ENCODE results near the gene PAK1.
A peak's percentile ranks its signal among the peaks of the same experiment; 100 is the strongest.

PAK1 gene

DNA sequence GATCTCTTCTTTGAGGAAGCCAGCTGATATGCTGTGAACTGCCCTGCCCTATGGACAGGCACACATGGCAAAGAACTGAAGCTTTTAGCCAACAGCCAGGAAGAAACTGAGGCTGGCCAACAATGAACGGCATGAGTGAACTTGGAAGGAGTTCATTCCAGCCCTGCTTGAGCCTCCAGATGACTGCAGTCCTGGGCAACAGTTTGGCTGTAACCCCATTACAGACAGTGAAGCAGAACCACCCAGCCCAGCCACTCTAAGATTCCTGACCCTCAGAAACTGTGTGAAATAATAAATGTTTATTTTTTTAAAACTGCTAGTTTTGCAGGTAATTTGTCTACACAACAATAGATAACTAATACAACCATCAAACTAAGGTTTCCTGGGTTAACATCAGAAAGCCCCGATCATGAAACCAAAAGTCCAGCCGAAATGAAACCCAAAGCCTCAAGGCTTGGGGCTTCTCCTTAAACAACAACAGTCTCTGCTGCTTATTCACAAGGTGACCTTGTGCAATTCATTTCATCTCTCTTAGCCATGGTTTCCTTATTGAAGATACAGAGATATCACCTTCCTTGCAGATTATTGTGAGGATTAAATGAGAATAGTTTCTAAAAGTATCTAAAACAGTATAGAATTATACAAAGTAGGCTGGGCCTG, 31.4 kb downstream of the PAK1 start:
- Histone ChIP-seq H3K18ac (ENCODE audit: low read length) (no peak overlapping the region), H3K79me2 (ENCODE audit: control insufficient read depth, insufficient read depth, low read length) (peaks cover 33% of the 10 kb centered on the region), H4K5ac (ENCODE audit: low read length) (no peak overlapping the region), H3K4me1 (ENCODE audit: control insufficient read depth, low read depth, low read length) (no peaks in the 10 kb centered on the region), H3K27ac (ENCODE audit: low read depth, low read length) (no peak overlapping the region), H3K4me2 (ENCODE audit: low read length) (no peak overlapping the region), H3K36me3 (ENCODE audit: control insufficient read depth, insufficient read depth, low read length) (no peaks in the 10 kb centered on the region), H3K27me3 (ENCODE audit: insufficient read depth, low read length, poor library complexity) (no peaks in the 10 kb centered on the region), H4K8ac (ENCODE audit: low read depth, low read length) (no peak overlapping the region), H3K4me3 (ENCODE audit: low read length) (no peak overlapping the region), H3K56ac (ENCODE audit: low read length) (no peak overlapping the region), H2AK5ac (ENCODE audit: low read length) (no peak overlapping the region), H3K23ac (ENCODE audit: low read length) (no peak overlapping the region), H2BK120ac (ENCODE audit: low read depth, low read length) (no peak overlapping the region), H2BK5ac (ENCODE audit: low read length) (no peak overlapping the region), H3K4ac (ENCODE audit: low read depth, low read length) (no peak overlapping the region), H2BK15ac (replicated peaks; ENCODE audit: low read depth) (no peak overlapping the region), H3K9ac (ENCODE audit: low read length) (no peak overlapping the region), H3K79me1 (ENCODE audit: low read length) (peaks cover 5% of the 10 kb centered on the region)
- WGBS (ENCODE audit: extremely low coverage, insufficient coverage, low lambda C conversion rate) = no CpG with 5 or more reads among the region's 3 CpGs
- no peak for DNase-seq

DNA sequence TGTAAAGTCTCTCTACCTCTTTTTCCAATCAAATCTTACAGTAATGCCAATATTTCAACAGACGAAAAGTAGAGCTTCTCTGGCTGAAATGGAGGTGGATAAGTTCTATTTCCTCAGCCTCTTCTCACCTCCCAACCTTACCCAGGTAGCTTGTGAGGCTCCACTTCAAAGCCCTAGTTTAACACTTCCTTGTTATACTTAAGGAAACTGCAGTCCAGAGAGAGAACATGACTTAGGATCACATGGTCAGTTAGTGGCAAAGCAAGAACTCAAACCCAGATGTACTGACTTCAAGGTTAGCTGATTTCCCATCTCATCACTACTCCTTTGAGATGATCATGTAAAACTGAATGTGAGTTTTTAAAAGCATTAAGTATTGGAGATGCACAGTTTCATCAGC, 32.5 kb downstream of the PAK1 start:
- Histone ChIP-seq H2BK15ac (replicated peaks; ENCODE audit: low read depth) (no peak overlapping the region), H2BK5ac (ENCODE audit: low read length) (no peak overlapping the region), H3K27me3 (ENCODE audit: insufficient read depth, low read length, poor library complexity) (no peaks in the 10 kb centered on the region), H3K18ac (ENCODE audit: low read length) (no peak overlapping the region), H3K9ac (ENCODE audit: low read length) (no peak overlapping the region), H2BK120ac (ENCODE audit: low read depth, low read length) (no peak overlapping the region), H3K56ac (ENCODE audit: low read length) (no peak overlapping the region), H3K27ac (ENCODE audit: low read depth, low read length) (no peak overlapping the region), H3K4me3 (ENCODE audit: low read length) (no peak overlapping the region), H3K4me2 (ENCODE audit: low read length) (no peak overlapping the region), H3K79me1 (ENCODE audit: low read length) (peaks cover 5% of the 10 kb centered on the region), H4K5ac (ENCODE audit: low read length) (no peak overlapping the region), H3K79me2 (ENCODE audit: control insufficient read depth, insufficient read depth, low read length) (peaks cover 34% of the 10 kb centered on the region), H3K4ac (ENCODE audit: low read depth, low read length) (no peak overlapping the region), H3K23ac (ENCODE audit: low read length) (no peak overlapping the region), H4K8ac (ENCODE audit: low read depth, low read length) (no peak overlapping the region), H3K4me1 (ENCODE audit: control insufficient read depth, low read depth, low read length) (no peaks in the 10 kb centered on the region), H3K36me3 (ENCODE audit: control insufficient read depth, insufficient read depth, low read length) (no peaks in the 10 kb centered on the region), H2AK5ac (ENCODE audit: low read length) (no peak overlapping the region)
- WGBS (ENCODE audit: extremely low coverage, insufficient coverage, low lambda C conversion rate) = no CpG with 5 or more reads among the region's 1 CpG
- no peak for DNase-seq

DNA sequence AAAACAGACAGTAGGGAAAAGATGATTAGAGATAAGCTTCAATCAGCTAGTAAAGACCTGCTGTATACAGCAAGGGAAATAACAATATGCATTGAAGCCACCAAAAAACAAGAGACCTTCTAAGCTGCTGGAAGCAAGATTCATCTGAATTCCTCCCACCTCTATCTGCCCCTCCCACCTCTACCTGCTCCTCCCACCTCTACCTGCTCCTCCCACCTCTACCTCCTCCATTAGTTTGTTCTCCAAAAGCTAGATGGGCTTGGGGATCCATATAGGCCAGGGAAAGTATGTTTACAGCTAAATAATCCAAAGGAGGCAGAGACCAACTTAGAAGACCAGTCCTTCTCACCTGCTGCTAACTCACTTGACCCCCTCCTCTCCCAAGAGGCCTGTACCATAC, 33.2 kb downstream of the PAK1 start:
- Histone ChIP-seq H2BK5ac (ENCODE audit: low read length) (no peak overlapping the region), H3K56ac (ENCODE audit: low read length) (no peak overlapping the region), H3K27me3 (ENCODE audit: insufficient read depth, low read length, poor library complexity) (no peaks in the 10 kb centered on the region), H3K4me2 (ENCODE audit: low read length) (no peak overlapping the region), H4K5ac (ENCODE audit: low read length) (no peak overlapping the region), H3K18ac (ENCODE audit: low read length) (no peak overlapping the region), H3K9ac (ENCODE audit: low read length) (no peak overlapping the region), H3K4me3 (ENCODE audit: low read length) (no peak overlapping the region), H3K36me3 (ENCODE audit: control insufficient read depth, insufficient read depth, low read length) (no peaks in the 10 kb centered on the region), H4K8ac (ENCODE audit: low read depth, low read length) (no peak overlapping the region), H3K4me1 (ENCODE audit: control insufficient read depth, low read depth, low read length) (peaks cover 2% of the 10 kb centered on the region), H3K79me2 (ENCODE audit: control insufficient read depth, insufficient read depth, low read length) (peaks cover 36% of the 10 kb centered on the region), H3K27ac (ENCODE audit: low read depth, low read length) (no peak overlapping the region), H2BK120ac (ENCODE audit: low read depth, low read length) (no peak overlapping the region), H2AK5ac (ENCODE audit: low read length) (no peak overlapping the region), H2BK15ac (replicated peaks; ENCODE audit: low read depth) (no peak overlapping the region), H3K4ac (ENCODE audit: low read depth, low read length) (no peak overlapping the region), H3K23ac (ENCODE audit: low read length) (no peak overlapping the region), H3K79me1 (ENCODE audit: low read length) (peaks cover 8% of the 10 kb centered on the region)
- DNase-seq = no peak

DNA sequence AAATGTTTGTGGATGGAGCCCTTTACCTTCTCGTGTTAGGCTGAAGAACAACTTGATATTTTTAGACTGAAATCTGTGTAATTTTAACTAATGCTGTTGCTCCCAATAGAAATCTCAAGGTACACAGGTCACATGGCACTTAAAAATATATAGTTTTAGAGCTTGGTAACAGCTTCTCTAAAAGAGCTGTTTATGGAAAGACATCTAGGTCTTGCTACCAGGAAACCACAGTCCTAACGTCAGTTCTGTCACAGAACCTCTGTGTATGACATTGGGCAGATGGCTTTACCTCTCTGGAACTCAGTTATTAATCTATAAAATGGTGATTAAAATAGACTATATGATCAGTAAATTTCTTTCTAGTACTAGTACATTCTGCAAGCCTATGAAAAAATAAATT, 35.4 kb downstream of the PAK1 start:
- Histone ChIP-seq H2BK5ac (ENCODE audit: low read length) (no peak overlapping the region), H3K23ac (ENCODE audit: low read length) (no peak overlapping the region), H2BK120ac (ENCODE audit: low read depth, low read length) (no peak overlapping the region), H3K4me1 (ENCODE audit: control insufficient read depth, low read depth, low read length) (peaks cover 2% of the 10 kb centered on the region), H3K9ac (ENCODE audit: low read length) (no peak overlapping the region), H3K79me1 (ENCODE audit: low read length) (peaks cover 9% of the 10 kb centered on the region), H3K36me3 (ENCODE audit: control insufficient read depth, insufficient read depth, low read length) (no peaks in the 10 kb centered on the region), H3K4me3 (ENCODE audit: low read length) (no peak overlapping the region), H3K27me3 (ENCODE audit: insufficient read depth, low read length, poor library complexity) (no peaks in the 10 kb centered on the region), H3K4ac (ENCODE audit: low read depth, low read length) (no peak overlapping the region), H3K56ac (ENCODE audit: low read length) (no peak overlapping the region), H3K4me2 (ENCODE audit: low read length) (no peak overlapping the region), H3K27ac (ENCODE audit: low read depth, low read length) (no peak overlapping the region), H4K5ac (ENCODE audit: low read length) (no peak overlapping the region), H3K79me2 (ENCODE audit: control insufficient read depth, insufficient read depth, low read length) (peaks cover 34% of the 10 kb centered on the region), H2BK15ac (replicated peaks; ENCODE audit: low read depth) (no peak overlapping the region), H2AK5ac (ENCODE audit: low read length) (no peak overlapping the region), H3K18ac (ENCODE audit: low read length) (no peak overlapping the region), H4K8ac (ENCODE audit: low read depth, low read length) (no peak overlapping the region)
- DNase-seq = no peak
- no CpG with 5 or more reads among the region's 2 CpGs for WGBS (ENCODE audit: extremely low coverage, insufficient coverage, low lambda C conversion rate)

DNA sequence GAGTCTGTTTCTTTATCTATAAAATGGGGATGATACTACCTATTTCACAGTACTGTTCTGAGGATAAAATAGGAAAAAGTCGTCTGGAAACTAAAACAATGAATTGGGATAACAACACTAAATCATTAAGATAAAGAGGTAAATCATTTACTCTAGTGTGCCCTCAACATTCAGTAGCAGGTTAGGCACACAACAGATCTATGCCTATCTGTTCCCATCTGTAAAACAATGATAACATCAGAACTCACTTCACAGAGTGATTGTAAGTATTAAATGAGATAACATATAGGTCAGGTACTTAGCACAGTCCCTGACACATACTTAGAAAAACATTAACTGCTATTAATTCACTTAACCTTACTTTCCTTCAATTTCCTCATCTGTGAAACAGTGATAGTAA, 36.9 kb downstream of the PAK1 start:
- Histone ChIP-seq H3K79me1 (ENCODE audit: low read length) (peaks cover 6% of the 10 kb centered on the region), H3K27ac (ENCODE audit: low read depth, low read length) (no peak overlapping the region), H3K27me3 (ENCODE audit: insufficient read depth, low read length, poor library complexity) (no peaks in the 10 kb centered on the region), H3K23ac (ENCODE audit: low read length) (no peak overlapping the region), H3K79me2 (ENCODE audit: control insufficient read depth, insufficient read depth, low read length) (peaks cover 30% of the 10 kb centered on the region), H2BK120ac (ENCODE audit: low read depth, low read length) (no peak overlapping the region), H4K5ac (ENCODE audit: low read length) (no peak overlapping the region), H3K4me3 (ENCODE audit: low read length) (no peak overlapping the region), H3K9ac (ENCODE audit: low read length) (no peak overlapping the region), H2BK5ac (ENCODE audit: low read length) (no peak overlapping the region), H3K18ac (ENCODE audit: low read length) (no peak overlapping the region), H3K36me3 (ENCODE audit: control insufficient read depth, insufficient read depth, low read length) (no peaks in the 10 kb centered on the region), H3K4ac (ENCODE audit: low read depth, low read length) (no peak overlapping the region), H2AK5ac (ENCODE audit: low read length) (no peak overlapping the region), H4K8ac (ENCODE audit: low read depth, low read length) (no peak overlapping the region), H3K4me2 (ENCODE audit: low read length) (no peak overlapping the region), H2BK15ac (replicated peaks; ENCODE audit: low read depth) (no peak overlapping the region), H3K56ac (ENCODE audit: low read length) (no peak overlapping the region), H3K4me1 (ENCODE audit: control insufficient read depth, low read depth, low read length) (peaks cover 2% of the 10 kb centered on the region)
- DNase-seq = peak; percentile 54
- no CpG with 5 or more reads among the region's 1 CpG for WGBS (ENCODE audit: extremely low coverage, insufficient coverage, low lambda C conversion rate)

DNA sequence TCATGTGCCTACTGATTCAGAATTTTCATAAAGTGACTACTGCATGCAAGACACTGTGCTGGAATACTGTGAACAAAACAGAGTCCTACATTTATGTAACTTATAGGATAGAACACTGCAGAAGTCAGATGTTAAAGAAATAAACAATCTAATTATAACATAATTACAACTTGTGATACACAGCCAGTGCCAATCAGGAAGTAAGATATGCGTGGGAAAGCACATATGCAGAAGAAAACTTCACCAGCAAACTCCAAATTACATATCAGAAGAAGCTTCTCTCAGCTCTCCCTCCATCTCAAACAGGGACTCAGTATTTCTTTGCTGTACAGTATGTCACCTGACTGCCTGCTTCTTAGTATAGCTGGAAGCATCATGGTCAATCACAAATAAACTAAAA, 37.4 kb downstream of the PAK1 start:
- no peak overlapping the region for H4K8ac ChIP-seq (ENCODE audit: low read depth, low read length)
- H3K79me1 ChIP-seq (ENCODE audit: low read length) = peaks cover 6% of the 10 kb centered on the region
- H3K79me2 ChIP-seq (ENCODE audit: control insufficient read depth, insufficient read depth, low read length) = peaks cover 27% of the 10 kb centered on the region
- no peak overlapping the region for H2BK5ac ChIP-seq (ENCODE audit: low read length)
- H3K4me3 ChIP-seq (ENCODE audit: low read length) = no peak overlapping the region
- no peaks in the 10 kb centered on the region for H3K36me3 ChIP-seq (ENCODE audit: control insufficient read depth, insufficient read depth, low read length)
- H3K56ac ChIP-seq (ENCODE audit: low read length) = no peak overlapping the region
- DNase-seq = no peak
- H2BK120ac ChIP-seq (ENCODE audit: low read depth, low read length) = no peak overlapping the region
- no peak overlapping the region for H3K23ac ChIP-seq (ENCODE audit: low read length)
- no peak overlapping the region for H2BK15ac ChIP-seq (replicated peaks; ENCODE audit: low read depth)
- H3K18ac ChIP-seq (ENCODE audit: low read length) = peak overlapping the region; percentile 75
- no peak overlapping the region for H3K4me2 ChIP-seq (ENCODE audit: low read length)
- peaks cover 2% of the 10 kb centered on the region for H3K4me1 ChIP-seq (ENCODE audit: control insufficient read depth, low read depth, low read length)
- H3K27me3 ChIP-seq (ENCODE audit: insufficient read depth, low read length, poor library complexity) = no peaks in the 10 kb centered on the region
- no peak overlapping the region for H2AK5ac ChIP-seq (ENCODE audit: low read length)
- H3K4ac ChIP-seq (ENCODE audit: low read depth, low read length) = no peak overlapping the region
- H3K27ac ChIP-seq (ENCODE audit: low read depth, low read length) = no peak overlapping the region
- WGBS (ENCODE audit: extremely low coverage, insufficient coverage, low lambda C conversion rate) = no CpG with 5 or more reads among the region's 1 CpG
- no peak overlapping the region for H4K5ac ChIP-seq (ENCODE audit: low read length)
- H3K9ac ChIP-seq (ENCODE audit: low read length) = no peak overlapping the region
